ENCODE results near the gene SMARCC2. TPM values are rescaled to one million over a fixed set of nuclear protein-coding genes. Genes with fewer than 3 reads are reported as not detected.
A peak's percentile ranks its signal among the peaks of the same experiment; 100 is the strongest.

Gene SMARCC2
- polyA plus RNA-seq, 3 donors, result 21.4 to 53.8 (median 48.7) TPM

DNA sequence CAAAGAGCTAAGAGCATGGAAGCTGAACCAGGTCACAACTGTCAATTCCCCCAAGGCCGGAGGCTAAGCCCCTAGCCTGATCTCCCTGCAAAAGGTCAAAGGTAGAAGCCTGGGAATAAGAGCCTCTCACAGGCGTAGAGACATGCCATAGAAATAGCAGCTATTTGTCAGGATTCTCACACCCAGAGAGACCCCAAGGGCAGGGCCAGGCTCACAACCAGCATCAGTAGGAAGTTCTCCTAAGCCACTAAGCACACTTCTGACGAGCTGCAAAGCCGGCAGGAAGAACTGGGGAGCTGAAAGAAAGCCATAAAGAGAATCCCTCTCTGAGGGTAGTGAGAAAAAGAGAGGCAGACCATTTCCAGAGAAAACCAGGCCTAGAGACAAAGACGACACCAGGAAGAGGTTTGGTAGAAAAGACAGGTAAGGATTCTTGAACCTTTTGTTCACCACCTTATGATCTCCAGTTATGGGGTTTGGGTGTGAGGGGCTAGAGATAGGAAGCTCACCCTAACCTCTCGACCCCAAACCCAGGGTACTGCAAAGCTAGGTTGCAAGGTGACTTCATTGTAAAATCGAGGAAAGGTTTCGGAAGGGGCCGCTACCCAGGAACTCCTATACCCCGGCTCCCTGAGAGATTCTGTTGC, 1.0 kb downstream of the SMARCC2 start:
- no peak overlapping the region for H3K27ac ChIP-seq (ENCODE audit: low read depth, low read length)
- 7 to 11% (median 9%) methylated on average over 10 of the region's 10 CpGs for WGBS, 3 donors

DNA sequence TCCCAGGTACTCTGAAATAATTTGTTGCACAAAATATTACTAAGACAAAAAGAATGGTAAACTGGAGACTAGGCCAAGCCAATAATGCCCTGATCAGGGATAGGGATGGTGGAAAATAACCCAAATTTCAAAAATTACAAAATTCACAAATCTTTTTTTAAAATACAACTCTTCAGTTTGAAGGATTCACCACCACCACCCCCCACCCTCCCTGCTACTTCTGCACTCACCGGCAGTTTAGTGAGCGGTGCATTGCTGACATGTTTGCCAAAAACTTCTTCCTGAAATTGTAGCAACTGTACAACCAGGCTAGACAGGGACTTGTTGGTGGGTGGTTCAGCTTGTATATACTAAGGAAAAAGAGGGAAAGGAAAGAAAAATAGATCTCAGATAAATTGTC, 2.3 kb downstream of the SMARCC2 start:
- 19 to 79% (median 26%) methylated on average over 2 of the region's 2 CpGs for WGBS, 3 donors
- no peak overlapping the region for H3K27ac ChIP-seq (ENCODE audit: low read depth, low read length)

DNA sequence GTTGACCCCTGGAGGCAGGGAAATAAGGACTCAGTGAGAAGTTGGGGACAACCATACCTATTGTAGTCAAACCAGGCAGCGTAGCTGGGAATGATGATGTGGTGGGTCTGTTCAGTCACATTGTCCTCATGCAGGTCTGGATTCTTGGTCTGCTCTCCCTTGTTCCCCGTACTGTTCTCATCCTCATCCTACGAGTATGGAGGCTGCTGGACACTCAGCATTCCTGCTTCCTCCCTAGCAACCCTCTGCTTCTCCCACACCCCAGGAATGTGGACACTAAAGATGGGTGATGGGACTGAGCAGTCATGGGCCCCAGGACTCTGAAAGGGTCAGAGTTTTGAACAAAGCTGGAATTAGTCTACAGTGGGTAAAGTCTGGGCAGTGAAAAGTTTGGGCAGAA, 10.9 kb downstream of the SMARCC2 start:
- 85 to 88% (median 86%) methylated on average over 3 of the region's 3 CpGs for WGBS, 3 donors
- no peak overlapping the region for H3K27ac ChIP-seq (ENCODE audit: low read depth, low read length)

DNA sequence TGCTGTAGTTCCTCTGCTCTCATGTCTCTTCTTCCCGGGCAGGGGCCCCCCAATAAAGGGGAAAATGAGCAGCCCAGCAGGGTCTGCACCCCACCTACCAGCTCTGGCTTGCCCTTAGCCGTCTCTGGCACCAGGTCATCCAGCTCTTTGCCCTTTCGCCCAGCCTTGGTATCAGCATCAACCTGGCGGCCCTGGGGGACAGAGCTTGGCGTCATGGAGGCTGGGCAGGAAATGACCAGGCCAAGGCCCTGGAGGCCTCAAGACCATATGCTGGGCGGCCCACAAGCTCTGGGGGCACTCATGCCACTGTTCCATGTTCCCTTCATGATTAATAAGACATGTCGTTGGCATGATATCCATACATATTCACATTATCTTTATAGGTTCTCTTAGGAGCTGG, 16.4 kb downstream of the SMARCC2 start:
- H3K27ac ChIP-seq (ENCODE audit: low read depth, low read length), result no peak overlapping the region
- WGBS, 3 donors, result 82 to 93% (median 86%) methylated on average over 7 of the region's 7 CpGs

DNA sequence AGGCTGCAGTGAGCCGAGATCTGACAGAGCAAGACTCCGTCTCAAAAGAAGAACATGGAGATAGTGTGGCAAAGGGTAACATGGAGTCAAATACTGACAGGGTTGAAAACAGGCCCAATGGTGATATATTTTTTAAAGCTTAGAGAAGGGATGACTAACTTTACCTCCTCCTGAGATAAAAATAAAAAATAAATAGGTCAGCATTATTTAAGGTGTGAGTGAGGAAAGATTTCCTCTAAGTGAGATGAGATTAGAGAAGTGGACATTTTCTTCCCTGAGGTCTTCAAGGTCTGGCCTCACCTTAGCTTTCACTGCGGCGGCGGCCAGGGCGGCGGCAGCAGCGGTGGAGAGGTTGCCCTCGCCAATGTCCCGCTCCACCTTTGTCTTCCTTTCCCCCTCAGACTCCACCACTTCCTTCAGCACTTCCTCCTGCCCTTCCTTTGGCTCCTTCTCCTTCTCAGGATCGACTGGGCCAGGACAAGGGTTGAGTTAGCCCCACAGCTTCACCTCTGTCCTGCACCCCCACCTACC, 20.0 kb downstream of the SMARCC2 start:
- no peak overlapping the region for H3K27ac ChIP-seq (ENCODE audit: low read depth, low read length)
- 78 to 91% (median 86%) methylated on average over 10 to 11 of the region's 11 CpGs for WGBS, 3 donors

DNA sequence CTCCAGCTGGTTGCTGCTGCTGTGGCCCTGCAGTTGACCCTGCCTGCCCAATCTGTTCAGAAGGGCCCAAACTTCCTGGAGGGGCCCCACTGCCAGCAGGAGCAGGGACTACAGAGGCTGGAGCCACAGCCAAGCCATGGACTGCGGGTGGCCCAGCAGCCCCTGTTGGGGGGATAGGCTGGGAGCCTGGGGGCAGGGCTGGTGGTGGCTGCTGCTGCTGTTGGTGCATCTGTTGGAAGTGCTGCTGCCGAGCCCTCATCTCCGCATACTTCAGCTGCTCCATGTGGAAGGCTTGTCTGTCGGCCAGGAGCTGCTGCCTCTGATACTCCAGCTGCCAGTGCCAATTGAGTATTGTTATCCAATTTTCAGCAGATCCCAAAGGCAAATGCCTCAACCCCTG, 23.9 kb downstream of the SMARCC2 start:
- WGBS, 3 donors, result 72 to 83% (median 77%) methylated on average over 4 of the region's 4 CpGs
- H3K27ac ChIP-seq (ENCODE audit: low read depth, low read length), result no peak overlapping the region

DNA sequence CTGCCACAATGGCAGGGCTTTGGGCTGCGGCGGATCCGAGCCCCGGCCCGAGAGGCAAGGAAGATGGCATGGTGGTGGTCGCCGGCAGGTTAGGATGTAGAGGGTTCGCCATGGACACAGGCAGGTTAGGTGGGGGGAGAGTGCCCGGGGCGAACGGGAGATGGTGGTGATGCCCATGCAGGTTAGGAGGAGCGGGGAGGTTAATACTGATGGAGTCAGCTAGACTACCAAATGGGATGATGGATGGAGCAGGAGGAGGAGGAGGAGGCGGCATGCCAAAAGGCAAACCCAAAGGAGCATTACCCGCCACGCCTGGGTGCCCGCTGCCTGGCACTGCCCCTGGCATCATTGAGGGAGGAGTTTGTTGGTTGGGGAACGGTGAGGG, 24.9 kb downstream of the SMARCC2 start:
- H3K27ac ChIP-seq (ENCODE audit: low read depth, low read length), result no peak overlapping the region
- WGBS, 3 donors, result 89 to 92% (median 92%) methylated on average over 17 of the region's 17 CpGs

DNA sequence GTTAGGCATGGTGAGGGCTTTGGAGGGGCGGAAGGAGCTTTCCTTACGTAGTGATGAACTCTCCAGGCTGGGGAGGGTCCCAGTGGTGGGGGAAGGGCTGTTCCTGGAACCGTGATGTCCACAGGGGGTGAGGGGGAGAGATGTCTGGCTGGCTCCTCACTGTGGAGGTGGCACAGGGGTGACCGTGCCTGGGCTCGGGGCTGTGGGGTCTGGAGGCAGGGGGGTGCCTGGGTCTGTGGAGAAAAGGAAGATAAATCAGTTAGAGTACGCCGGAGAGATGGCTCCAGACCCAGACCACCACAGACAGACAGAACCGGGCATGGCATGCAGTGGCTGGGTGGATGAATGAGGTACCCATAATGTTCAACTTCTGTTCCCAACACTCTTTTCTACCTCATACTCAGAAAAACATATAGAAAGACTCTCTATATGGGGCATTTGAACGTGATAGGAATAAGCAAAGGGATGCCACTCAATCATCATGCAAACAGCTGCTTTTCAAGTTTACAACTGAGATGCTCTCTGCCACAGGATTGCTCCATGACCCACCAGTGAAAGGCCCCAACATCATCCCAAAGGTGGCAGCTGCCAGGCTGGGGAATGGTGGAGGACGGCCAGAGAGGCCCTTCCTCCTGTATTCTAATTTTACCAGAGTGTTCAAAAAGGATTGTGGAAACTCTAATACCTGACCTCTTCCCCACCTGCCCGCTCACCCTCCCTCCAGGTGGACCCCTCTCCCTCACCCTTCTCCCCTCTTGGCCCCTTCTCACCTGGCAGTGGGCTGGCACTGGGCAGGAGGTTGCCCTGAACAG, 25.5 kb downstream of the SMARCC2 start:
- 71 to 84% (median 80%) methylated on average over 11 of the region's 11 CpGs for WGBS, 3 donors
- no peak overlapping the region for H3K27ac ChIP-seq (ENCODE audit: low read depth, low read length)

DNA sequence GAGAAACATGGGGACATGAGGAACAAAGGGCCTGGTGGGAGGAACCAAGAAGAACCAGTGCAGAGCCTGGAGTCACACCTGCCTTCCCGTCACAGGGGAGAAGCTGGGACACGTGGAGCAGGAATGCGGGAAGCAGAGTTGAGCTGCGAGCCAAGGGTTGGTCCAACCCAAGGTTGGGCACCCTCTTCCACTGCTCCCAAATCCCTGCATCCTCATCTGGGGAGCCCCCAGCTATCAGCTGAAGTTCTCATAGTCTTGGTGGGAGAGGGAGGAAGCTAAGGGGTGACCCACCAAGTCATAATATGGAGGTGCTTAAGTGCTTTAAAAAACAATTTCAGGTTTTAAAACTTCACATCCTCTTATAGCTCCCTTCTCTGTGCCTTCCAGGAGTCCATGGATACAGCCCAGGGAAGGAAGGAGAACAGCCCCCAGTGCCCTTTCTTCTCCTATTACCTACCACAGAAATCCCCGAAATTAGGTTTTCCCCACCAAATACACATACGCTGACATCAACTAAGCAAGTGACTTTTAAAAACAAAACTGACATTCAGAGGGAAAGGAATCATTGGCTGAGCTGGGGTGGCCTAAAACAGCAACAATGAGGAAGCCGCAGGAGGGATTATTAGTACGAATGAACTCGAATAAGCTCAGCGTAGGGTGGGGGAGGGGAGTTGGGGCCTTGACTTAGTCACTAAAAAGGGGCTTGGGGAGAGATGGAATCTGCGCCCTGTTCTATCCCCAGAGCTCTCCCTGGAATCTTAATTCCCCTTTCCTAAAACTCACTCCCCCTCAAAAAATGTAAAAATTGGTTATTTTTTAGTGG, 26.6 kb downstream of the SMARCC2 start:
- 65 to 71% (median 70%) methylated on average over 11 of the region's 11 CpGs for WGBS, 3 donors
- H3K27ac ChIP-seq (ENCODE audit: low read depth, low read length), result no peak overlapping the region

DNA sequence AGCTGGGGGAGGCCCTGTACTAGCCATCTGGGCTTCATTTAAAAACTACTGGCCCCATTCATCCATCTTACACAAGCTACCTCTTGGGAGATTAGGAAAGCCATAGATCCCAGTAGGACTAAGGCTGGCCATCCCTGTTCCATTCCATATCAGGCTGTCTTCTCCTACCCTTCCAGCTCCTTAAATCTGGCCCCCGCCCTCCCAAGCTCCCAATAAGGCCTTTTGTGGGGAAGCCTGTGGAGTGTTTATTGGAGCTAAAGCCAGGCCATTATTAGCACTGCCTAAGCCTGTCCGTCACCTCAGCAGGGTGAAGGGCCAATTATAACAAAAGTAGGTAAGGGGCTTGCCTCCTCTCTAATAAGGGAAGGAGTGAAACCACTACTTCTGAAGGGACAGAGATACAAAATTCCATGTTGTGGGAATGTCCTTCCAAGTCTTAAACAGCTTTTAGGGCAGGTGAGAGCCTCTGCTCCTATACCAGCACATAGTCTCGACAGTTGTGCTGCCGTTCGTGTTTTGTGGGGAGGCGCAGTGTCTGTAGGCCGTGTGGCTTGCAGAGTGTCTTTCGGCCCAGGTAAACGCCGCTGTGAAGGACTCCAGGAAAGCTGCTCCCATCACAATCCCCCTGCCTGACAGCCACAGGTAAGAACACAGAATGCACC, 27.5 kb downstream of the SMARCC2 start:
- no peak overlapping the region for H3K27ac ChIP-seq (ENCODE audit: low read depth, low read length)
- WGBS, 3 donors, result 80% methylated on average over 10 of the region's 10 CpGs

DNA sequence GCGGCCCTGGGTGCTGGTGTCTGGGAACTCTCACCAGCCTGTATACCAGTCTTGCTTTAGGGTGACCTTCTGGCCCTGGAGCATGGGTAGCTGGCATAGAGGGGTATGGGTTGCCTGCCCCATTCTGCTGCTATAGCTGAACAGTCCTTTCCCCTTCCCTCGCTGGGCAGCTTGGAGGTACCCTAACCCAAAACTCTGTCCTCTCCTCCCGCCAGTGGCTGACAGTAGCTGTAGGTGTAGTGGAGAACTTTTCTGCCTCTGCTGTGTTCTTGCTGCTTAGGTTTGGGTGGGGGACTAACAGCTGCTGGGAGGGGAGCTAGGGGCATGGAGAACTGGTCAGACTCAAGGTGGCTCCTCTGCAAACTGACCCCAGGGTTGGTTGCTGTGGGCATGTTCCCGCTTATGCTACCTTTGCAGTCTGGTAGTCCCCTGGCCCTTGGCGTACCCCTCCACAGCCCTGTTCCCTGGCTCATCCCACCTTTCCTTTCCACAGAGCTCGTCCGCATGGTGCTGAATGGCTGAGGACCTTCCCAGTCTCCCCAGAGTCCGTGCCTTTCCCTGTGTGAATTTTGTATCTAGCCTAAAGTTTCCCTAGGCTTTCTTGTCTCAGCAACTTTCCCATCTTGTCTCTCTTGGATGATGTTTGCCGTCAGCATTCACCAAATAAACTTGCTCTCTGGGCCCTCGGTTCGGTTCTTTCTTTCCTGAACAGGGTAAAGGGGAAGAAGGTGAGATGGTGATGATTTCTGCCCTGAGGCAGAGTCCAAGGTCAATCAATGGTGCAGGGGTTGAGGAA, 28.2 kb downstream of the SMARCC2 start:
- H3K27ac ChIP-seq (ENCODE audit: low read depth, low read length), result no peak overlapping the region
- 69 to 72% (median 72%) methylated on average over 11 of the region's 11 CpGs for WGBS, 3 donors

DNA sequence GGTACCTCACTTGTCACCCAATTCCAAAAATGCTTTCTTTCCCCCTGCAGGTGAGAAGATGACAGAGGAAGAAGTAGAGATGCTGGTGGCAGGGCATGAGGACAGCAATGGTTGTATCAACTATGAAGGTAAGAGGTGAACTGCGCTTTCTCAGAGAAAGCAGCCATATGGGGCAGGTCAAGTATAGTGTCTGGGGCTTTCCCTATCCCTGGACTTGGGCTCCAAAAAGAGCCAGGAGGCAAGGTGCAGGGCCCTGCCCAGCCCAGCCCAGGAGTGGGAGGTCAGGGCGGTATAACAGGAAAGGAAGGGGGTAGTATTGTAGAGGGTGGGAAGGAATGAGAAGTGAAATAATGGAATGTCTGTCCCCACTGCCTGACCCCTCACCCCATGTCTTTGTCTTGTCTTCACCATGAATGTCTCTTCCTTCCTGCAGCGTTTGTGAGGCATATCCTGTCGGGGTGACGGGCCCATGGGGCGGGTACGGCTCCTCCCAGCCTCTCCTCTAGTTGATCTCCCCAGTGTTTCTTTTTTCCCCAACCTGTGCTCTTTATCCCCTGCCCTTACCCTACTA, 29.0 kb downstream of the SMARCC2 start:
- 17 to 57% (median 26%) methylated on average over 7 of the region's 7 CpGs for WGBS, 3 donors
- no peak overlapping the region for H3K27ac ChIP-seq (ENCODE audit: low read depth, low read length)

DNA sequence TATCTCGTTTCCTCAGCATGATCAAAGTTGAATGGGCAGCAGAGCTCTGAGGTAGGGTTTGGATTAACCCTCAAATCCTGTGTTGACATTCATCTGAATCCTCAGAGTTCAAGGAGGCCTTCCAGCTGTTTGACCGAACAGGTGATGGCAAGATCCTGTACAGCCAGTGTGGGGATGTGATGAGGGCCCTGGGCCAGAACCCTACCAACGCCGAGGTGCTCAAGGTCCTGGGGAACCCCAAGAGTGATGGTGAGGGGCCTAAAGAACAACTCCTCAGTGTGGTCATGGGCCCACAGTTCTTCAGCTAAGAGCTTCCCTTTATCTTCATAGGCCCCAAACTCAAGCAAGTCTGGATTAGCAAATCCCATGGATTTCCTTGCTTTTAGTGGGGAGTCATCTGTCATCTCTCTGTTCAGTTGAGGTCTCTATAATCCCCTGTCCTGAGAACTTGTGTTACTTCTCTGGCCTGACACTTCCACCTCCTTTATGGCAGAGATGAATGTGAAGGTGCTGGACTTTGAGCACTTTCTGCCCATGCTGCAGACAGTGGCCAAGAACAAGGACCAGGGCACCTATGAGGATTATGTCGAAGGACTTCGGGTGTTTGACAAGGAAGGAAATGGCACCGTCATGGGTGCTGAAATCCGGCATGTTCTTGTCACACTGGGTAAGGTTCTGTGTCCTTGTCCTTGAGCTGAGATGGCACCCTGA, 29.6 kb downstream of the SMARCC2 start:
- 19 to 24% (median 19%) methylated on average over 8 of the region's 8 CpGs for WGBS, 3 donors
- H3K27ac ChIP-seq (ENCODE audit: low read depth, low read length), result no peak overlapping the region

DNA sequence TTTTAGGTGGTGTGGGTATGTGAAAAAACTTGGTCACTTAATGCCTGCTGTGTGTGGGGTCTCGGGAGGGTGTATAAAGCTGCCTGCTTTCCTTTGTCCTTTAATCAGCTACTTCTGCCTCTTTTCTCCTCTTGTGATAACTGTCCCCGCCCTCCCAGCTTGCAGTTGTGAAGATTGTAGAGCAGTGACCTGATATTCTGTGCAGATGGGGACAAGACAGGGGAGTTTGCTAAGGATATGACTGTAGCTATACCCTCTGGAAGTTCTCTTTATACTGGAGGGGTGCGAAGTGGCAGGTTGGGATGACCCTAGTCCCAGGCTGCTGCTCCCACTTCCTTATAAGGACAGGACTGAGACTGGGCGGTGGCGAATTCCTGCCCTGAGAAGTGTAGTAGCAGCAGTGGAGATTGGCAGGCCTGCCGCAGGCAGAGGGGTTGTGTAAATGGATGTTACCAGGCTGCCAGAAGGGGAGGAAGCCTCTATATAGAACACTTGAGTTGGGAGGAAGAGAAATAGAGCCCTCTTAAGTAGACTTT, 30.3 kb downstream of the SMARCC2 start:
- 0 to 1% (median 1%) methylated on average over 6 of the region's 6 CpGs for WGBS, 3 donors
- peak overlapping the region; percentile 80 for H3K27ac ChIP-seq (ENCODE audit: low read depth, low read length)

DNA sequence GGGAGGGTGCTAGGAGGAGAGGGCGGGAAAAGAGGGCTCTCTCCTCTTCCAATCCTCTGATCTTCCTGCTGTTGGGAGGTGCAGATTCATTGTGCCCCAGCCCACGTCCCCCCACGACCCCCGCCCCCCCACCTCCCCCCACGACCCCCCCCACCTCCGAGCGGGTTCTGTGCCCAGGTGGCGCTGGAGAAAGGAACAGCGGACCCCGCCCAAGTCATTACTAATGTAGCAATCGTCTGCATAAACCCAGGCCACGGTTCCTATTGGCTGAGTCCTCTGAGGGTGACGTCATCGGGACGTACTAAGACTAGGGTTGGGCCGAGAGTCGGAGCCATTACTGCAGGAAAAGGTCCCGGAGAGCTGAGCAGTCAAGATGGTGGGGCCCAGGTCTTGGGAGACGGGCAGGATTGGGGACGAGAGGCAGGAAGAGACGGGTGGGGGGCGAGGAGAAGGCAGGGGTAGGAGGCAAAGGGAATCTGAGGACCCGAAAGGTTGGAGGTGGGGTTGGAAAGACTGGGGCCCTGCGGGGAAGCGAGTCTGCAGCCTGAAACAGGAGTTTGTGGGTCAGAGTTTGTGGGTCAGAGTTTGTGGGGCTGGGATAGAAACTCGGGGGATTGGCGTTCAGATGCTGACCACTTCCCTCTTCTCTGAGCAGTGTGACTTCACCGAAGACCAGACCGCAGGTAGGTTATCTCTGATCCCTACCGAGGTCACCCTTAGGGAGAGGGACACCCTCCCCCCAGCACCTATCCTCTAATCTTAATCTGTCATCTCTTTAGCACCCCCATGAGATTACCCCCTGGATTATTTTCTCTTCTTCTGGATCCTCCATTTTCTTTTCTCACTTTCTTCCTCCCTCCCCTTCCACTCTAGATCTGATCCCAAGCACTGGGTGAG, 31.0 kb downstream of the SMARCC2 start, which contains the start of gene MYL6:
TSS of gene MYL6 (plus strand) at position 331 of the 897 bp plus-strand sequence. CDS start at position 374, 43 bp downstream.
- 0 to 1% (median 0%) methylated on average over 23 to 30 of the region's 30 CpGs for WGBS, 3 donors
- H3K27ac ChIP-seq (ENCODE audit: low read depth, low read length), result peak within 1 kb of the TSS; percentile 80

Data from adipose tissue (tissue), 3 donors.